Bronchial epithelial cell (primary cell): ENCODE results near the gene TBX21. TPM values are rescaled to one million over a fixed set of nuclear protein-coding genes. Genes with fewer than 3 reads are reported as not detected.

Experiments used
- DNase-seq: peaks from one replicate; pipeline ENCODE4 v3.0.0-alpha.2; 2010; ENCODE audit warnings: low read depth
- FAIRE-seq: peaks from 2 replicates; lab custom pipeline; 2011; peaks lifted over from hg19 to GRCh38; lab: Jason Lieb, UNC
- H3K27me3 ChIP-seq: 2 replicates; pipeline ENCODE4 v1.5.1; 2011; ENCODE audit warnings: low read length; ENCODE audit not compliant: control insufficient read depth, insufficient read depth
- H3K36me3 ChIP-seq: 2 replicates; pipeline ENCODE4 v1.5.1; 2011; ENCODE audit warnings: low read length; ENCODE audit not compliant: control insufficient read depth, insufficient read depth
- H3K4me3 ChIP-seq: 2 replicates; pipeline ENCODE4 v1.5.1; 2011; ENCODE audit warnings: mild to moderate bottlenecking, low read depth, low read length, control low read depth
- CTCF ChIP-seq: IDR thresholded peaks from 2 replicates; pipeline ENCODE4 v1.5.1; 2011; ENCODE audit warnings: mild to moderate bottlenecking, moderate library complexity, low read length, control low read depth, inconsistent platforms; ENCODE audit not compliant: insufficient read depth, severe bottlenecking
- total RNA-seq: library from RNA; depleted of rRNA; stranded (reverse); fragments of >200 nt; gene quantifications from 2 replicates; pipeline ENCODE4 v1.2.1, GENCODE V29; 2014

Gene TBX21
- total RNA-seq, 1 donor from 2014 or later: not detected

GRCh38 chr17:47791025-47791424 is 58.0 kb downstream of the TBX21 start:
- TF ChIP-seq CTCF: no peak
- Histone ChIP-seq H3K27me3 (peaks cover 1% of the 10 kb centered on the region), H3K4me3 (no peak overlapping the region), H3K36me3 (no peaks in the 10 kb centered on the region)
- DNase-seq: no peak
- no peak for FAIRE-seq

- no peak for DNase-seq
- Histone ChIP-seq H3K4me3 (no peak overlapping the region), H3K36me3 (no peaks in the 10 kb centered on the region), H3K27me3 (peaks cover 1% of the 10 kb centered on the region)
- FAIRE-seq: no peak
- TF ChIP-seq CTCF: no peak
These were observed 59.4 kb downstream of the TBX21 start for GRCh38 chr17:47792457-47792856.

- FAIRE-seq (no peak), DNase-seq (no peak)
- Histone ChIP-seq H3K4me3 (no peak overlapping the region), H3K36me3 (no peaks in the 10 kb centered on the region), H3K27me3 (peaks cover 1% of the 10 kb centered on the region)
- no peak for TF ChIP-seq CTCF
These were observed 59.9 kb downstream of the TBX21 start for GRCh38 chr17:47792979-47793378.

Other genes with a start within 250 kb of the TBX21 start
- gene NPEPPS, start 202.1 kb upstream of the TBX21 start, total RNA-seq: 84.2 and 95.0 TPM in 2 replicates
- gene KPNB1, start 83.3 kb upstream of the TBX21 start, total RNA-seq: 211 and 279 TPM in 2 replicates
- gene TBKBP1, start 39.1 kb upstream of the TBX21 start, total RNA-seq: 6.3 and 9.1 TPM in 2 replicates
- gene OSBPL7, start 88.6 kb downstream of the TBX21 start, total RNA-seq: 1.3 and 1.5 TPM in 2 replicates
- gene MRPL10, start 98.3 kb downstream of the TBX21 start, total RNA-seq: 9.6 and 14.0 TPM in 2 replicates
- gene LRRC46, start 98.4 kb downstream of the TBX21 start, total RNA-seq: not detected in 2 replicates
- 23.7 and 28.2 TPM in 2 replicates for gene SCRN2, start 108.0 kb downstream of the TBX21 start, total RNA-seq
- 0.79 and 2.4 TPM in 2 replicates for gene SP6, start 117.9 kb downstream of the TBX21 start, total RNA-seq
- 1.1 and 1.7 TPM in 2 replicates for gene SP2, start 163.0 kb downstream of the TBX21 start, total RNA-seq
- 23.7 and 25.3 TPM in 2 replicates for gene PNPO, start 208.3 kb downstream of the TBX21 start, total RNA-seq
- 1.6 and 9.1 TPM in 2 replicates for gene PRR15L, start 224.6 kb downstream of the TBX21 start, total RNA-seq
- 77.1 and 89.8 TPM in 2 replicates for gene CDK5RAP3, start 237.9 kb downstream of the TBX21 start, total RNA-seq